ENCODE data around the gene ASGR1.

ASGR1 gene

DNA sequence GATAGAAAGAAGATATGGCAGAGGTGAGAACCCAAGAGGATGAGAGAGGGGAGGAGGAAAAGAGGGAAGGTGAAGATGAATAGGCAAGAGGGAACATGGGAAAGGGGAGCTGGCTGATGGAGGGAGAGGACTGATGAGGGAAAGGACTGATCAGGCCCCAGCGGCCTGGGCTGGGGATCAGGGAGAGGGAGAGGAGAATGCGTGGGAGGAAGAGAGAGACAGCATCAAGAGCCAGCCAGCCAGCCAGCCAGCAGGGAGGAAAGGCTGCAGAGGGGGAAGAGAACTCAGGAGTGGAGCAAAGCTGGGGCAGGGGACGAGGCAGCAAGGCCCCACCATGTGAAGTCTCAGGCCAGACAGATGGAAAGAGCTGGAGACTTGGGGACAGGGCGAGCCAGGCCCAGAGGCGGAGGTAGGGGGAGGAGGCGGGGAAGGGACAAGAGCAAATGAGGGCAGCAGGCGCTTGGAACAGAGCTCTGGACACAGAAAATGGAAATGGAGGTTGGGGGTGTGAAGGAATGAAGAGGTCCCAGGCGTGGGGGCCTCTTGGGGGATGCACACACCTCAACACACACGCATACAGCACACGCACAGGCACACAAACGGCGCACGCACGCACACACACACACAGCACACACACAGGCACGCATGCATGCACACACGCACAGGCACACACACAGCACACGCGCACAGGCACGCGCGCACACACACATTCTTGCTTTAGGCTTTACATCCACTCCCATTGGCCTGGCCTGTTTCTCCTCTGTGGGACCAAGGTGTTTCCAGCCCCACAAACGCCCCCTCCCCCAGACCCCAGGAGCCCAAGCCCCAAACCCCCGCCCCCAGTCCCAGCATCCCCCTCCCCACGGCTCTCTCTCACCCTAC is 28.2 kb upstream of the ASGR1 start:
- DNase-seq (ENCODE audit: low read depth in 2 of 2), result peak in 1 of 2 donors; percentile 72
- TF ChIP-seq, protein P1, sequence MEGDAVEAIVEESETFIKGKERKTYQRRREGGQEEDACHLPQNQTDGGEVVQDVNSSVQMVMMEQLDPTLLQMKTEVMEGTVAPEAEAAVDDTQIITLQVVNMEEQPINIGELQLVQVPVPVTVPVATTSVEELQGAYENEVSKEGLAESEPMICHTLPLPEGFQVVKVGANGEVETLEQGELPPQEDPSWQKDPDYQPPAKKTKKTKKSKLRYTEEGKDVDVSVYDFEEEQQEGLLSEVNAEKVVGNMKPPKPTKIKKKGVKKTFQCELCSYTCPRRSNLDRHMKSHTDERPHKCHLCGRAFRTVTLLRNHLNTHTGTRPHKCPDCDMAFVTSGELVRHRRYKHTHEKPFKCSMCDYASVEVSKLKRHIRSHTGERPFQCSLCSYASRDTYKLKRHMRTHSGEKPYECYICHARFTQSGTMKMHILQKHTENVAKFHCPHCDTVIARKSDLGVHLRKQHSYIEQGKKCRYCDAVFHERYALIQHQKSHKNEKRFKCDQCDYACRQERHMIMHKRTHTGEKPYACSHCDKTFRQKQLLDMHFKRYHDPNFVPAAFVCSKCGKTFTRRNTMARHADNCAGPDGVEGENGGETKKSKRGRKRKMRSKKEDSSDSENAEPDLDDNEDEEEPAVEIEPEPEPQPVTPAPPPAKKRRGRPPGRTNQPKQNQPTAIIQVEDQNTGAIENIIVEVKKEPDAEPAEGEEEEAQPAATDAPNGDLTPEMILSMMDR (IDR thresholded peaks at IDR 0.05; ENCODE audit: low read depth, low read length), result no peak
- H3K4me3 ChIP-seq (replicated peaks in 1 of 2; ENCODE audit: low read depth in 2 of 2, low read length in 2 of 2), result no peak overlapping the region

DNA sequence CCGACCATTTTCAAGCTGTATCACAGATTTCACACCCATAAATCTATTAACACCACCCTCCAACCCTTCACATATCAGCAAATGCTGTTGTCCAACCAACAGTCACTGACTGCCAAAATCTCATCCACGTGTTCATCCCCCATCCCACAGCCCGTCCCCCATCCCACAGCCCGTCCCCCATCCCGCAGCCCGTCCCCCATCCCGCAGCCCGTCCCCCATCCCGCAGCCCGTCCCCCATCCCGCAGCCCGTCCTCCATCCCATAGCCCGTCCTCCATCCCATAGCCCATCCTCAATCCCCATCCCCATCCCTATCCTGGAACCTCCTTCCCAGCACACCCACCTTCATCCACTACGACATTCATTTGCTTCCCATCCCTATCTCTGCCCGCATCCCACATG is 26.4 kb upstream of the ASGR1 start:
- H3K4me3 ChIP-seq (replicated peaks in 1 of 2; ENCODE audit: low read depth in 2 of 2, low read length in 2 of 2), result peak overlapping the region; percentile 44 to 60

DNA sequence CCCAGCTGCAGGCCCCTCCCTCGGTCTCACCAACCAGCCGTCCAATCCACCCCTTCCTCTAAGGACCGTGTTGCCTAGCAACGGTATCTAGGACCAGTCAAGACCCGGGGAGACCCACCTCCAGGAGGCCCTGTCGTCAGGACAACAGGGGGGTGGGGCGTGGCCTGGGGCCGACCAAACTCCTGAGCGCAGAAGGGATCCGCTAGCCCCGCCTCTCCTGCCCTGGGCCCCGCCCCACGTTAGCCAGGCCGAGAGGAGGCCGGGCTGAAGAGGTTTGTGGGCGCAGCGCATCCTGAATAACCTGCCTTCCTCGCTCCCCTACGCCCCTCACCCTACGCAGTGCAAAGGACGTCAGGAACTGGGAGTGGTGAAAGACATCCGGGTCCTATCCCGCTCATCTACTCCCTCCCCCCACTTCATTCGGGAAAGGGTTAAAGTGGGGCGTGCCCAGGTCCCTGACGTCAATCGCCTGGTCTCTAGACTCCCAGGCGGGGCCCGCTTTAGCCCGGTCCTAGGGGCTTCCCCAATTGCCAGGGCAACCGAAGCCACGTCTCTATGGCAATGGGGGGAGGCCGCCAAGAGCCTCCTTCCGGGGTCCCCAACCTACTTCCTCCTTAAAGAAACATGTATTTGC is 25.8 kb upstream of the ASGR1 start:
- peak; percentile 83 to 89 for DNase-seq (ENCODE audit: low read depth in 2 of 2)
- TF ChIP-seq, protein P1 (IDR thresholded peaks at IDR 0.05; ENCODE audit: low read depth, low read length), result no peak
- peak overlapping the region; percentile 44 to 60 for H3K4me3 ChIP-seq (replicated peaks in 1 of 2; ENCODE audit: low read depth in 2 of 2, low read length in 2 of 2)

More for the DNA sequence above, 26.4 kb upstream of the ASGR1 start:
- TF ChIP-seq, protein P1 (IDR thresholded peaks at IDR 0.05; ENCODE audit: low read depth, low read length), result no peak
- no peak for DNase-seq (ENCODE audit: low read depth in 2 of 2)

DNA sequence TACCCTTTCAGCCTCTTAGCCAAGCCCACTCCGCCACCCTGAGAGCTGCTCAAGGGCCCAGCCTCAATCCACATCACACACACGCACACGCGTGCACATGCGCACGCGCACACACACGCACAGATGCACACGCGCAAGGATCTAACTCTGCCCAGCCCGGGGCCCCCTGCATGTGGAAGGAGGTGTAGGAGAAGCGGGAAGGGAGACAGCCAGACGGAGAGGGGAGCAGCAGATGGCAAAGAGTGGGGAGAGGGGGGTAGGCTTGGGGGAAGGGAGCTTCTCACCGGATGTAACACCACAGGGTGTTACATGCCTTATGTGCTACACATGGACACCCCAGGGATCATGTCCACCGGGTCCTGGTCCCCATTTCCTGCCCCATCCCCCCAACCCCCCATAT is 25.2 kb upstream of the ASGR1 start:
- TF ChIP-seq, protein P1 (IDR thresholded peaks at IDR 0.05; ENCODE audit: low read depth, low read length), result no peak
- no peak for DNase-seq (ENCODE audit: low read depth in 2 of 2)
- peak overlapping the region; percentile 44 to 60 for H3K4me3 ChIP-seq (replicated peaks in 1 of 2; ENCODE audit: low read depth in 2 of 2, low read length in 2 of 2)

DNA sequence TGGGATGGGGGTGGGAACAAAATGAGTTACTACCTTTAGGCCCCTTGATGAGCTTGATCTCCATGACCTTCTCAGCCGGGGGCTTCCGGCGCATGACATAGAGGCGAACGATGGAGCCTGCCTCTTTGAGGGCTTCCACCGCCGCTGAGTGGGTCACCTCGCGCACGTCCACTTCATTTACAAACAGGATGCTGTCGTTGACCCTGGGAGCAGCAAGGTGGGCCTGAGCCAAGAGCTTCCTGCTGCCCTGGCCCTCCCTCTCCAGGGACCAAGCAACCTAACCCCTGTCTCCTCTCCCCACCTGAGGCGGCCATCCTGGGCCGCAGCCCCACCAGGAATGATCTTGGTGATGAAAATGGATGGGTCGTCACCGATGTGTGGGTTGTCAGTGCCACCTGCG is 24.2 kb upstream of the ASGR1 start:
- no peak for DNase-seq (ENCODE audit: low read depth in 2 of 2)
- no peak overlapping the region for H3K4me3 ChIP-seq (replicated peaks in 1 of 2; ENCODE audit: low read depth in 2 of 2, low read length in 2 of 2)
- TF ChIP-seq, protein P1 (IDR thresholded peaks at IDR 0.05; ENCODE audit: low read depth, low read length), result no peak

DNA sequence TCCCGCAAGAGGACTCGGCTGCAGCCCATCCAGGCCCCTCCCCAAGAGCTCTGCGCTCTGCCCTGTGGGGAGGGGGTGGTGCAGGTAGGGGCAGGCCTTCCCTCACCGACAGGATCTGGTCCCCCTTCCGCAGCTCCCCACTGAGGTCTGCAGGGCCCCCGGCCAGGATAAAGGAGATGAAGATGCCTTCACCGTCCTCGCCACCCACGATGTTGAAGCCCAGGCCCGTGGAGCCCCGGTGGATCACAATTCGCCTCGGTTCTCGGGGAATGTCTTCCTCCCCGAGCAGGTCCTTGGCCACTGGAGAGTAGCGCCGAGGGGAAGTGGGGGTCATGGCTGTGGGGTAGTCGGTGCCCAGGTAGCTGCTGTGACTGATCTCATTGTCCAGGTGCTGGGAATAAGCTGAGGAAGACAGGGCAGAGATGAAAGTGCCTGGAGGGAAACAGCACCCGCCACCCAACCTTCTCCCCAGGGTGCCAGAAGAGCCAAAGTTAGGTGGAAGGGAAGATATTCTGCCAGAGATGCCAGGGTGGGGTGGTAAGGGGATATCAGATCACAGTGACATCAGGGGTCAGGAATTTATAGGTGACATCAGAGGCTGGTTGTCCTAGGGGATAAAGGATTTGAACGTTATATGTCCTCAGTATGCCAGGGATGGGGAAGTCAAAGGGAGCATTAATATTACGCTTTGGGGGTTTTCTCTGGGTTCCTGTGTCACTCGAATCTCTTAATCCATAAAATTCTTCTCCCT is 17.7 kb upstream of the ASGR1 start:
- TF ChIP-seq, protein P1 (IDR thresholded peaks at IDR 0.05; ENCODE audit: low read depth, low read length), result no peak
- no peak overlapping the region for H3K4me3 ChIP-seq (replicated peaks in 1 of 2; ENCODE audit: low read depth in 2 of 2, low read length in 2 of 2)
- DNase-seq (ENCODE audit: low read depth in 2 of 2), result no peak
